Stimulated activated CD4-positive, alpha-beta T cell treated with anti-CD3 and anti-CD28 coated beads, TNF-alpha, amount 100 ng/mL, for 24 hours (primary cell): ENCODE data around the gene ITPK1.
A peak's percentile ranks its signal among the peaks of the same experiment; 100 is the strongest.

Experiments
- DNase-seq, 3 experiments: peaks; one replicate each; pipeline ENCODE4 v3.0.0-alpha.2; 2020; ENCODE audit warnings: low read depth in 3 of 3

ITPK1 gene

GRCh38 chr14:93105362-93105761 is 10.4 kb downstream of the ITPK1 start:
- no peak for DNase-seq

DNA sequence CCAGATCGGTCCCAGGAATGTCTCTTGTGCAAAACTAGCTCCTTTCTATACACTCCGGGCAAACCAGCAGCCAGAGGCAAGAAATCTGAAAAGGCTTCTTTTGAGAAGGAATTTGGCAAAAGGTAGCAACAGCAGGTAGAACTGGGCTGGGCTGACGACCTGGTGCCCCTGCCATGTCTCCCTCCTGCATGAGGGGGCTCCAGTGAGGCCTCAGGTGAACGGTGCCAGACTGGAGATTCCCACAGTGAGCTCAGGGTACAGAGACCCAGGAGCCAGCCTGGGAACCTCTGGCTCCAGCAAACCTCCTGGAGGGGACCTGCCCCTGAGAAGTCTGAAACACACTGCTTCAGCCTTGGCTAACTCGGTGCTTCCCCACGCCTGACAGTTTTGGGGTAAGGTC is 10.8 kb downstream of the ITPK1 start:
- no peak for DNase-seq

DNA sequence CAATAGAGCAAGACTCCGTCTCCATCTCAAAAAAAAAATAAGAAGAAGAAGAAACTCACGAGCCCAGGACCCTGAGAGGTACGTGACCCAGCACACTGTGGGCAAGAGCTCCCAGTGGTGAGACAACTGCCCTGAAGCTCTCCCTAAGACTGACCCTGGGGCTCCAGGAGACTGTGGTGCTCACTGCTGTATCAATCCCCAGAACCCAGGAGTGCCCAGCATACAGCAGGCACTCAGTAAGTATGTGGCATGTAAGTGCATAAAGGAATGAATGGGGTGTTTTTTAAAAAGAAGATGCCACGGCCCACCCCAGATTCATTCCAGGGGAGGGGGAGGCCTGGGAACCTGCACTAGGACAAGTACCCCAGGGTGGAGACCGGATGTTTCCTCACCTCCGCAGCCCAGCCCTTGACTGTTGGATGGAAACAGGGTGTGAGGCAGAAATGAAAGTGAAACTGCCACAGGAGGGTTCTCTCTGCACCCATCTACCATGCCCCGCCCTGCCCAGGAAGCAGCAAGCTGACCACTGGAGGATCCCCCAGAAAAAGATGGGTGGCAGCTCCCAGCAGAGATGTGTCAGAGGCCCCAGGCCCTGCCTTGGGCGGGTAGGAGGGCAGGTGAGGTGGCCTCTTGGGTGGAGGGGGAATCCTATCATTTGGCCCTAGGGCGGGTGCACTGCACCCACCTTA is 12.2 kb downstream of the ITPK1 start:
- peak in 2 of 3 experiments; percentile 15 to 49 for DNase-seq

GRCh38 chr14:93102141-93102540 is 13.6 kb downstream of the ITPK1 start:
- no peak for DNase-seq

GRCh38 chr14:93101181-93101580 is 14.5 kb downstream of the ITPK1 start:
- no peak for DNase-seq

DNA sequence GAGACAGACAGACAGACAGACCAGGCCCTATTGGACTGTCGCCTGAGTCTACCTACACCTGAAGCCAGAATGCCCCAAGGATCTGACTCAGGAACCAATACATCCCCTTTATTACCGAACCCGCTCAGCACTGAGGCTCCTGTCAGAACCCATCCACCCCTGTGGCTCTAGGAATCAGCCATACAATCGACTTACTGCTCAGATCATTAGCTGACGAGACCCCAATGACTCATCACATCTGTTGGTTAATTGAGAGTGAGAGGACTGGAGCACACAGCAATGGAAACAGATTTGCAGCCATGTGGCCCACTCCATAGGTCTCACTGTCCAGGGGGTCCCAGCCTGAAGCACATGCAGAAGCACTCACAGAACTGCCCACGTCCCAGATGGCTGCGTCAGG is 15.2 kb downstream of the ITPK1 start:
- no peak for DNase-seq

GRCh38 chr14:93100100-93100499 is 15.6 kb downstream of the ITPK1 start:
- no peak for DNase-seq

- no peak for DNase-seq
Measured at GRCh38 chr14:93099643-93100042, 16.1 kb downstream of the ITPK1 start.

DNA sequence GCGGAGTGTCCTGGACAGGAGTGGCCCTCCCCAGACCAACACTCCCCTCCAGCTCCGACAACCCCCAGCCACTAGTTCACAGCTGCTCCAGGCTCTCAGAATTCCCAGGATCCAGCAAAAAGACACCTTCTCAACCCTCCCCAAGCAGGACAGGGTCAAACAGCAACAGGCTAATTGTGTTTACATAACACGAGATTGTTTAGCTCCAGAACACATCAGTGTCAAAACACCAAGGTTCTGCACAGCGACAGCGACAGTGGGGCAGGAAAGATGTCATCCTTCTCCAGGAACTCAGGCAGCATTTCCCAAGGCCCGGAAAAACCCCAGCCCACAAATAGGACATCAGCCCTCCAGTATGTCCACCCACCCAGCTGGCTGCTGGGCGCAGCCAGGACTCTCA is 16.5 kb downstream of the ITPK1 start:
- DNase-seq, result no peak

GRCh38 chr14:93096691-93097322 is 18.9 kb downstream of the ITPK1 start:
- no peak for DNase-seq

DNA sequence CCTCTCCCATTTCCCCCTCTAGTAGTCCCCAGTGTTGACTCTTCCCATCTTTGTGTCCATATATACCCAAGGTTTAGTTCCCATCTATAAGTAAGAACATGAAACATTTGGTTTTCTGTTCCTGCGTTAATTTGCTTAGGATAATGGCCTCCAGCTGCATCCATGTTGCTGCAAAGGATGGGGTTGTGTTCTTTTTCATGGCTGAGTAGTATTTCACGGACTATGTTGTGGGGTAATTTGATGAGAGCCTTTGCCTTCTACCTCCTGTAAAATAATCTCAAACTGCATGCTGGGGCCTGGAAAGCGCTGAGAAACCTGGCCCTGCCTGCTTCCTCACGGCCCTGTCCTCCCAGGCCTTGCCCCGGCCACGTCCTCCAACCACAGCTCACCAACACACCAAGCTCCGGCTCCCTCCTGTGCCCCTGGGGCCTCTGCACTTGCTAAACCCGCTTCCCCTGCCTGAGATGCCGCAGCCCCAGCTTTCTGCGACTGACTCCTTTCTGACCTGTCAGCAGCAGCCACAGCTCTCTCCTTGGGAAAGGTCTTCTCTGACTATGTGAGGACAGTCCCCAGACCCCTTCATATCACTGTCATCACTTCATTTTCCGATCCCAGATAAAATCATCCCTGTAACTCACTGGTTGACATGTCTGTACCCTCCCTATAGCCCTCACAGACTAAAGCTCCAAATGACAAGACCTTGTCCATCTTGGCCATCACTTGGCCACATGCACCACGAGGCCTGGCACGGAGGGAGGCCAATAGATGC is 19.8 kb downstream of the ITPK1 start:
- DNase-seq, result no peak

GRCh38 chr14:93094121-93094918 is 21.4 kb downstream of the ITPK1 start:
- DNase-seq, result no peak

GRCh38 chr14:93092606-93093556 is 22.8 kb downstream of the ITPK1 start:
- DNase-seq, result no peak

DNA sequence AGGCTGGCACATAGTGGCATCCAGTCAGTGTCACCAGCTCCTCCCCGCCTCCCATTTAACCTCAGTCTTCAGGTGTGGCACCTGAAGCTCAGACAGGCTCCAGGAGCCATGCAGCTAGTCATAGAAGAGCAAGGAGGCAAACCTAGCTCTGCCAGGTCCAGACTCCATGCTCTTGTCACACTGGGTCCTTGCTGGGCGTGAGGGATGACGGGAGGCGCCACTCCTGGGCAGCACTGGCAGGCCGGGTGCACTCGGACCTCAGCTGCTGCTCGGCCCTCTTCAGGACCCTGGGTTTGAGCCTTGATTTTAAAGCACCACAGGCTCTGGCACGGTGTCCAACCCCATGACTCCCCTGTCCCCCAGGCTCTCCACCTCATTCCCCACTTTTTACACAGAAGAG is 24.1 kb downstream of the ITPK1 start:
- no peak for DNase-seq

GRCh38 chr14:93090826-93091555 is 24.7 kb downstream of the ITPK1 start:
- no peak for DNase-seq

- no peak for DNase-seq
Measured at GRCh38 chr14:93089521-93090269, 26.0 kb downstream of the ITPK1 start.

DNA sequence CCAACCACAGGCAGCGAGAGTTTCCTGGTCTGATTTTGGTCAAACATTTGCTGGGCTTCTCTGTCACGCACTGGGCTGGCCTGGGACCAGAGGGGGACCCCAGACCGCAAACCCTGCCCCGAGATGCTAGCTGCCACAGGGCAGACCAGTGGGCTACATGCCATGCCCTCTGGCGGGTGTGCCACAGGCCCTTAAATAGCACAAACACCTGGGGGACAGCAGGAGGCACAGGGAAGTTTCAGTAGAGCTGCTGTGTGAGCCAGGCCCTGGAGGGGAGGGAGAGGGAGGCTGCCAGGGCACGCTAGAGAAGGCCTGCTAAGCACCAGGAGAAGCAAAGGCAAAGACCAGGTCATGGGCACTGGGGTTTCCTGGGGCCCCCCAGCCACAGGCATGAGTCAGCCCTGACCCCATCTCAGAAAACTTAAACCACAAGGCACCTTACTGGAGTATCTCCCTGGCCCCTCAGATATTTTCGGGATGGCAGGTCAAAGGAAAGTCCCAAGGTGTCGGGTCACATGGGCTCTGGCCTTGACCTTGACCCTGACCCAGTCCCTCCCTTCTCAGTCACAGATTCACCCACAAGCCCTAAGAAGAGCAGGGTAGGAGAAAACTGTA is 29.2 kb downstream of the ITPK1 start:
- DNase-seq, result no peak

- DNase-seq, result no peak
Measured at GRCh38 chr14:93085911-93086310, 29.8 kb downstream of the ITPK1 start.
